Heart left ventricle (tissue), 16 donors: Measurements from ENCODE around the gene TCP1. TPM values are rescaled to one million over a fixed set of nuclear protein-coding genes. Genes with fewer than 3 reads are reported as not detected.

Source experiments
- ATAC-seq, 4 donors: fragments of 200-7000 bp; cut with Tn5 transposase; one replicate each; pipeline ENCODE4 v1.9.1; 2020 to 2022; ENCODE audit warnings: moderate library complexity in 4 of 4, mild to moderate bottlenecking in 3 of 4, moderate number of reproducible peaks in 1 of 4
- DNase-seq, 5 donors: peaks; one replicate each; pipeline ENCODE4 v3.0.0-alpha.2; 2020
- H3K27ac ChIP-seq, 12 donors: fragments of 200-600 bp; sonication (generic) in 4 of 12; one replicate each; pipeline versions ENCODE4 v1.5.0 to v1.8.0; 2016 to 2022; ENCODE audit warnings: mild to moderate bottlenecking in 2 of 12
- H3K27me3 ChIP-seq, 9 donors: fragments of 200-600 bp; sonication (generic) in 2 of 9; one replicate each; pipeline versions ENCODE4 v1.5.1 to v1.8.0; 2016 to 2022; ENCODE audit warnings: mild to moderate bottlenecking in 3 of 9
- H3K36me3 ChIP-seq, 9 donors: fragments of 200-600 bp; sonication (generic) in 2 of 9; one replicate each; pipeline versions ENCODE4 v1.5.0 to v1.8.0; 2018 to 2022; ENCODE audit warnings: mild to moderate bottlenecking in 2 of 9
- H3K4me1 ChIP-seq, 12 donors: fragments of 200-600 bp; sonication (generic) in 4 of 12; one replicate each; pipeline versions ENCODE4 v1.5.0 to v1.8.0; 2016 to 2022; ENCODE audit warnings: mild to moderate bottlenecking in 3 of 12
- H3K4me3 ChIP-seq, 12 donors: fragments of 200-600 bp; sonication (generic) in 4 of 12; one replicate each; pipeline versions ENCODE4 v1.5.0 to v1.8.0; 2017 to 2022; ENCODE audit warnings: mild to moderate bottlenecking in 9 of 12, moderate library complexity in 4 of 12
- H3K9me3 ChIP-seq, 12 donors: fragments of 200-600 bp; sonication (generic) in 4 of 12; one replicate each; pipeline versions ENCODE4 v1.5.0 to v1.8.0; 2016 to 2022; ENCODE audit warnings: mild to moderate bottlenecking in 1 of 12
- POLR2A ChIP-seq, 2 donors: fragments of 450-650 bp; IDR thresholded peaks; one replicate each; pipeline ENCODE4 v1.6.1; 2017; ENCODE audit warnings: antibody characterized with exemption in 2 of 2, mild to moderate bottlenecking in 2 of 2, moderate library complexity in 2 of 2
- WGBS, 4 donors: extraction: QIAGEN DNeasy Blood & Tissue Kit in 2 of 4; methylation state at CpG; one replicate each; pipeline versions ENCODE4 v1.1.5 to v1.1.7; 2013 to 2018; 5-methylcytosine and 5-hydroxymethylcytosine counted together
- intact Hi-C, 10 donors: fragments of 100-400 bp; cut with DNase I; formaldehyde crosslinking; loops; one replicate each; pipeline versions ENCODE4 v1.11.1 to v1.14.2; 2022
- polyA plus RNA-seq, 2 donors: library from polyadenylated mRNA; stranded (reverse); fragments of 200-250 nt; gene quantifications; one replicate each; pipeline ENCODE4 v1.2.3, GENCODE V29; 2013
- total RNA-seq, 9 donors: library from RNA; depleted of rRNA in 2 of 9; stranded (reverse); fragments of >200 nt in 2 of 9; fragmentation: NEBNext Ultra II Directional in 3 of 9; extraction: Animal tissue kit (Norgen Biotek cat#: 25700) in 3 of 9; gene quantifications; one replicate each; pipeline versions ENCODE4 v1.1.0 to v1.2.4, GENCODE V29; 2016 to 2023
- TF ChIP-seq, protein P1 (sequence below), 12 donors: fragments of 200-600 bp; sonication (generic) in 4 of 12; IDR thresholded peaks; one replicate each; pipeline versions ENCODE4 v1.5.0 to v1.8.0; 2018 to 2022; ENCODE audit warnings: antibody characterized with exemption in 12 of 12, mild to moderate bottlenecking in 5 of 12
- donor health status: ischemic (EF 13 %, LVEDD 7.1; RV severe dilation, severe dysfunction).
- donor health status: healthy with polysubstance abuse.
- donor health status: DM: no; HTN: yes; CAD: no.
- donor health status: DM: no; HTN: no; CAD: no.
- donor health status: ischemic (EF 25% LVEDD 6.9; RV normal size, moderate dysfunction).
- donor health status: ischemic (EF 25% LVEDD 5.7; RV mildly dilated, moderate dysfunction).
- donor health status: healthy.
- donor health status: DM: yes; HTN: yes; CAD: no.
- donor health status: ischemic (EF 35%, LVEDD 5.7; RV mildly dilated, moderate dysfunction).
- donor health status: nonischemic (EF 11% LVEDD 7.7; RV severe dilation, severe dysfunction).
- donor health status: DM: yes; HTN: yes; CAD: no.
- donor health status: PGD.
- donor health status: ischemic (EF 29% LVEDD 5.4; RV normal size, mild dysfunction).
- donor health status: nonischemic (EF 23%, LVEDD 6.1; RV moderate dilation, normal function).

Gene TCP1
- total and polyA plus RNA-seq, 11 donors: 89.2 to 241 (median 142) TPM

- peak overlapping the region in 8 of 12 donors; percentile 20 to 42 (median 26) for H3K4me3 ChIP-seq
Measured at GRCh38 chr6:159836718-159837490, 47.5 kb upstream of the TCP1 start.

DNA sequence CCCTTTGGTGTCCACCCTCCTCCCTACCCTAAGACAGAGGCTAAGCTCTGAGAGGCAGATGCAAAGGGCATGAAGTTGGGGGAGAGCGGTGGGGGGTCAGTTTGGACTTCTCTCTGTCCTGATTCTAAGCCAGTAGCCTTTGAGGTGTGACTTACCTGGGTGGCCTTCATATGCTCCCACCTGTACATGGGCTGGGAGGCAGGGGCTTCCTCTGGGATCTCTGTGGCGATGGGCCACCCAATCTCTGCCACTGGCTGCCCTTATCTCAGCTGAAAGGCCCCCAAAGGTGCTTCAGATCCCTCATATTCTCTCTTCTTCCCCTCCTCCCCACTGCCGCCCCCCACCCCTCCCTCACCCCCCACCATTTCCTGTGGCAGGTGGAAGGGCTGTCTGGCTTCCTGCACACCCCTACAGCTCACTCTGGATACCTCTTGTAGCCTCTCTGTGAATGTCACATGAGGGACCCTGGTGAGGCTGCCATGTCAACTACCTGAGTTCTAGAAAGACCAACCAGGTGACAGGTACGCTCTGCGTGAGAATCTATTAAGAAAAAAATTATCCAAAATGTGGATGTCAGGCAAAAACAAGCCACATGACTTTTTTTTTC, 44.7 kb upstream of the TCP1 start:
- DNase-seq (no peak), ATAC-seq (no peak)
- Histone ChIP-seq H3K27me3 (no peaks in the 10 kb centered on the region), H3K27ac (no peak overlapping the region), H3K36me3 (no peaks in the 10 kb centered on the region), H3K4me3 (no peak overlapping the region), H3K9me3 (no peaks in the 10 kb centered on the region), H3K4me1 (peaks cover 0 to 24% (median 5%) of the 10 kb centered on the region in 12 donors)
- intact Hi-C loops: no loop called here
- TF ChIP-seq, protein P1, sequence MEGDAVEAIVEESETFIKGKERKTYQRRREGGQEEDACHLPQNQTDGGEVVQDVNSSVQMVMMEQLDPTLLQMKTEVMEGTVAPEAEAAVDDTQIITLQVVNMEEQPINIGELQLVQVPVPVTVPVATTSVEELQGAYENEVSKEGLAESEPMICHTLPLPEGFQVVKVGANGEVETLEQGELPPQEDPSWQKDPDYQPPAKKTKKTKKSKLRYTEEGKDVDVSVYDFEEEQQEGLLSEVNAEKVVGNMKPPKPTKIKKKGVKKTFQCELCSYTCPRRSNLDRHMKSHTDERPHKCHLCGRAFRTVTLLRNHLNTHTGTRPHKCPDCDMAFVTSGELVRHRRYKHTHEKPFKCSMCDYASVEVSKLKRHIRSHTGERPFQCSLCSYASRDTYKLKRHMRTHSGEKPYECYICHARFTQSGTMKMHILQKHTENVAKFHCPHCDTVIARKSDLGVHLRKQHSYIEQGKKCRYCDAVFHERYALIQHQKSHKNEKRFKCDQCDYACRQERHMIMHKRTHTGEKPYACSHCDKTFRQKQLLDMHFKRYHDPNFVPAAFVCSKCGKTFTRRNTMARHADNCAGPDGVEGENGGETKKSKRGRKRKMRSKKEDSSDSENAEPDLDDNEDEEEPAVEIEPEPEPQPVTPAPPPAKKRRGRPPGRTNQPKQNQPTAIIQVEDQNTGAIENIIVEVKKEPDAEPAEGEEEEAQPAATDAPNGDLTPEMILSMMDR (IDR thresholded peaks at IDR 0.05): no peak
- TF ChIP-seq POLR2A (IDR thresholded peaks at IDR 0.05): no peak
- 84 to 92% (median 89%) methylated on average over 5 of the region's 5 CpGs for WGBS, 4 donors

More at GRCh38 chr6:159836718-159837490, 47.5 kb upstream of the TCP1 start:
- peak in 4 of 5 donors; percentile 21 to 71 (median 49) for DNase-seq
- WGBS, 4 donors: 63 to 78% (median 65%) methylated on average over 29 of the region's 29 CpGs
- peak overlapping the region in 10 of 12 donors; percentile 19 to 69 (median 56) for H3K27ac ChIP-seq
- peak in 3 of 4 donors; percentile 44 to 64 (median 59) for ATAC-seq
- intact Hi-C loops: no loop called here
- no peaks in the 10 kb centered on the region for H3K9me3 ChIP-seq
- no peaks in the 10 kb centered on the region for H3K36me3 ChIP-seq
- TF ChIP-seq, protein P1 (IDR thresholded peaks at IDR 0.05): no peak
- no peak for TF ChIP-seq POLR2A (IDR thresholded peaks at IDR 0.05)
- no peaks in the 10 kb centered on the region for H3K27me3 ChIP-seq
- H3K4me1 ChIP-seq: peaks cover 0 to 24% (median 5%) of the 10 kb centered on the region in 12 donors

GRCh38 chr6:159833556-159833955, 44.2 kb upstream of the TCP1 start:
- no peak for DNase-seq
- no peak overlapping the region for H3K4me3 ChIP-seq
- H3K27ac ChIP-seq: no peak overlapping the region
- peaks cover 0 to 24% (median 5%) of the 10 kb centered on the region in 12 donors for H3K4me1 ChIP-seq
- no peaks in the 10 kb centered on the region for H3K36me3 ChIP-seq
- intact Hi-C loops: no loop called here
- no peak for TF ChIP-seq POLR2A (IDR thresholded peaks at IDR 0.05)
- TF ChIP-seq, protein P1 (IDR thresholded peaks at IDR 0.05): peak in 1 of 12 donors; percentile 22
- WGBS, 4 donors: 47 to 91% (median 75%) methylated on average over 2 of the region's 2 CpGs
- H3K9me3 ChIP-seq: no peaks in the 10 kb centered on the region
- ATAC-seq: no peak
- no peaks in the 10 kb centered on the region for H3K27me3 ChIP-seq

DNA sequence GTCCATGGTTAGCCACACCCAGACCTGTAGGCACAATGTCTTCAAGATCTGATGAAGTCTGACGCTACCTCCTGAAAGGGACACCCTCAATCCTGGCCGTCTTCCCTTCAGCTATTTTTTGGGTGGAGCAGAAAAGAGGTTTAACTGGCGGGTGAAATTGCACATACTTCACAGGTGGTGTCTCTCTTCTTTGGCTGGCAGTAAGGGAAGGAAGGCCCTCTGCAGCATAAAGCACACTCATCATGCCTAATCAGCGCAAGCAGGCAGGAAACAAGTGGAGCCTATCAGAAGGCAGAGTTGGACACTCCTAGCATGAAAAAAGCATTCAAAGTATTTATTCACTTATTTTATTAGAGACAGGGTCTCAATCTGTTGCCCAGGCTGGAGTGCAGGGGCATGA, 43.5 kb upstream of the TCP1 start:
- ATAC-seq (no peak), DNase-seq (no peak)
- intact Hi-C loops: no loop called here
- H3K4me3 ChIP-seq: no peak overlapping the region
- H3K36me3 ChIP-seq: no peaks in the 10 kb centered on the region
- H3K4me1 ChIP-seq: peaks cover 0 to 24% (median 5%) of the 10 kb centered on the region in 12 donors
- 69 to 76% (median 72%) methylated on average over 4 of the region's 4 CpGs for WGBS, 4 donors
- no peaks in the 10 kb centered on the region for H3K9me3 ChIP-seq
- H3K27ac ChIP-seq: no peak overlapping the region
- TF ChIP-seq, protein P1 (IDR thresholded peaks at IDR 0.05): no peak
- no peak for TF ChIP-seq POLR2A (IDR thresholded peaks at IDR 0.05)
- no peaks in the 10 kb centered on the region for H3K27me3 ChIP-seq
